ENCODE measurements around the gene USP24.
"Not testable (repeated sequence)": the region's sequence is repeated elsewhere in the genome, so short reads cannot be mapped to it uniquely, and the experiment has no call there.

The USP24 gene

GRCh38 chr1:55231745-55232144 lies 16.6 kb upstream of the USP24 start:
- no peak for FAIRE-seq

DNA sequence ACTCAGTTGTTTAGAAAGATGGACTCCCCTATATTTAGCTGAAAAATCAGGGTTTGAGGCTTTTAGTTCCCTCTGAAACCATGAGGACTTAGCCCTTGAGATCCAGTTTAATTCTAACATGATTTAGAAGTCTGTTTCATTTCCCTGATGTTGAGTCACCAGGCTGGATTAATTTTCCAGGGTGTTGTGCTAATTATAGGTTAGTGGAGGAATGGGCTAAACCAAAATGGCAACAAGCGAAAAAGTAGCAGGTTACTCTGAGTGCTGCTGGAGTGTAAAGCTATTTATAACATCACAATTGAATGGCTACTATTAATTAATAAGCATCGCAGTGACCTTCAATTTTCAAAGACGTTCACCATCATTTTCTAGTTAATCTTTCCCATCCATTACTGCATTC lies 15.5 kb upstream of the USP24 start:
- no peak for FAIRE-seq

DNA sequence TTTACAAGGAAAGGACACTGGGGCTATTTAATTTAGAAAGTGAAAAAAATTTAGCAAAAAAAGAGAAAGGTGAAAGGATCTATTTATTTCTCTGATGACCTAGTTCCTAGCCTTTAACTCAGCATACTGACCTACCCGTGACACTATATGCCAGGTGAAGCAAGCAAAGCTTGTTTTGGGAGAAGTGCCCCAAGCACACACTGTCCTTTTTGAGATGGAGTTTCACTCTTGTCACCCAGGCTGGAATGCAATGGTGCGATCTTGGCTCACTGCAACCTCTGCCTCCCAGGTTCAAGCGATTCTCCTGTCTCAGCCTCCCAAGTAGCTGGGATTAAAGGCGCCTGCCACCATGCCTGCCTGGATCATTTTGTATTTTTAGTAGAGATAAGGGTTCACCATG lies 14.6 kb upstream of the USP24 start:
- FAIRE-seq = not testable (repeated sequence)

GRCh38 chr1:55225228-55225627 lies 10.1 kb upstream of the USP24 start:
- no peak for FAIRE-seq

DNA sequence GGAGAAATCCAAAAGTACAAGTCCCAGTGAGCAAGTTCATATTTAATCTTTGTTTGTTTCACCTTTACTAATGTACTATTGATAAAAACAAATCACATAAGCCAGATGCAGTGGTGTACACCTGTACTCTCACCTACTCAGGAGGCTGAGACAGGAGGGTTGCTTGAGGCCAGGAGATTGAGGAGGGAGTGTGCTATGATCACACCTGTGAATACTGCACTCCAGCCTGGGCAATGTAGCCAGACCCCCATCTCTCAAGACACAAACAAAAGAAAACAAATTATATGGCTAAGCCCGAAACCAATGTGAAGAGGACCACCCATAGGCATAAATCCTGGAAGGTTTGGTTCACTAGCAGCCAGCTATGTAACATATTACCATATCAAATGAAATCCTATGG lies 9.6 kb upstream of the USP24 start:
- FAIRE-seq = no peak

DNA sequence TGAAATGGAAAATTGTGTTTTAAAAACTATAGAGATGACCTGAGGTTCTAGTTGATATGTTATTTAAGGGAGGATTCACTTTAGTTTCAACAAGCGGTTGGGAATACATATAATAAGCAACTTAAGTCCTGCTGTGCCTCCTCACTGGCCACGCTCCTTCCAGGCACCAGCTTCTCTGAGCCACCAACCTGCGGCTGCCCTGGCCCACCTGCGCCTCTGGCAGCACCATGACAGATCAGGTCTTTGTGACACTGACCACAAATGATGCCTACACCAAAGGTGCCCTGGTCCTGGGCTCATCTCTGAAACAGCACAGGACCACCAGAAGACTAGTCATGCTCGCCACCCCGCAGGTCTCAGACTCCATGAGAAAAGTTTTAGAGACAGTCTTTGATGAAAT lies 7.0 kb upstream of the USP24 start:
- no peak for FAIRE-seq

DNA sequence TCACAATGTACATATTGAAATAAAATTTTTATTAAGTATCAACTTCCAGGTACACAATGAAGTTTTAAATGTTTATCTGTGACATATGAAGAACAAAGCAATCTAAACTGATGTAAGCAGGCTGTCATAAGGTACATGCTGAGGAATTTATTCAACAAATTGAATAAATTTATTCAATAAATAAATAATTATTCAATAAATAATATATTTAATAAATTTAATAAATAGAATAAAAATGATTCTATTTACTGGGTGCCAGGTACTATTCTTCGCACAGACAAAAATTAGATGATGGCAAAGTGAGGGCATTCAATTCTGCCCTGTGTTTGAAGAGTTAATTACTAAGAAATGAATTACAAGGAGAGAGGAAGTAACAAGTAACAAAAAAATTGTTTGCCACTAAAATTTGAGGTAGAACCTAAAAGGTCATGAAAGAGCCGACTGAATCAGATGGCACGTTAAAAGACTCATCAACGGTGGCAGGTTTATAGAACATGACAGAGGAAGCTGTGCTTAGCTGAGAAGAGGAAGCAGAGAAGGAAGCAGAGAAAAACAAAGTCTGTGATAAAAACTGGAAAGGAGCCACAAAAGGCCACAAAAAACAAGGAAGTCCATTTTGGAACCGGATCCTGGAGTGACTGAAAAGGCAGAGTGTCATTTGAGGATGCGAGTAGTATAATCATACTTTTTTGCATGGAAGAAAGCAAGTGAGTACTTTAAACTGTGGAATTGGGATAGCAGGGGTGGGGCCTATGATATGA lies 2.2 kb upstream of the USP24 start:
- FAIRE-seq = no peak

DNA sequence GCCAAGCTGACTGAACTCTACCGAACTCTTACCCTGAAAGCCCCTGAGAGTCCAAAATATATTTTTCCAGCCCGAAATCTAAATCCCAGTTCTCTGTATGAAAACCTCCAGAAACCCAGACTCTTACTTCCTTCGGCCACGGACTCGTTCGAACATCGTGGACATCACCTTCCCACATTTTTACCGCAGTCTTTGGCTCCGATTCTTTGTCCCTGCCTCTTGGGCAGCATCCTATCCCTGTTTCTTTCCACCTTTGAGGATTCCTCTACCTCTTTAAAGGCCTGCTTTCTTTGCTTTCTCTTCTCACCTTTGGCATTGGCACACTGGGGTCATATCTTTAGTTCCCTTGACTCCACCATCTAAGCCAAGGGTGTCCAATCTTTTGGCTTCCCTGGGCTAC lies 932 bp upstream of the USP24 start:
- no peak for FAIRE-seq

DNA sequence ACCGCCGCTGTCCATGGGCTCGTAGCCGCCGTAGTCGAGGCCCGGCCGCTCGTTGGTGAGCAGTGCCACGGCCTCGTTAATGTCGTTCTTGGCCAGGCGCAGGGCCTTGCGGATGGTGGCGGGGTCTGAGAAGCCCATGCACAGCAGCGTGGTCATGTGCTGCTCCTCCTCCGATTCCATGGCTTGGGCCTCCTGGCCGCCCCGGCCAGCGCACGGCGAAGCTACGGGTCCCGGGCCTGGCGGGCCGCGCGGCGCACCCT lies 300 bp downstream of the USP24 start:
- no peak for FAIRE-seq

- FAIRE-seq = no peak
These were observed 791 bp downstream of the USP24 start for GRCh38 chr1:55214212-55214933.

DNA sequence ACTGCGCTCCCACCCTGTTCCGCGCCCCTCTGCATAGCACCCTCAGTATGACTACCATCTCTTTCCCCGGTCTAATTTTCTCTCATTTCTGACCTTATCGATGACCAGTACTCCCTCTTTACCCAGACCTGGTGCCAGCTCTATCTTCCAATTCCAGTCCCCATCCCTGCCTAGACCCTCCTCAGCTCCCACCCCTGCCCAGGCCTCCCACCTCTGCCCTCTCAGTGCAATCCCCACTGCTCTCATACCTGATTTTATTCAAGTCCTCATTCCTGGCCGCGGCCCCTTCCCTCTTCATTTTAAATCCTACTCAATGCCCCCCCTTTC lies 1.3 kb downstream of the USP24 start:
- FAIRE-seq = no peak

GRCh38 chr1:55213151-55213884 lies 1.8 kb downstream of the USP24 start:
- no peak for FAIRE-seq

- FAIRE-seq = no peak
These were observed 2.6 kb downstream of the USP24 start for GRCh38 chr1:55212349-55213150.

- no peak for FAIRE-seq
These were observed 3.3 kb downstream of the USP24 start for GRCh38 chr1:55211863-55212262.

GRCh38 chr1:55210990-55211801 lies 4.0 kb downstream of the USP24 start:
- no peak for FAIRE-seq

- no peak for FAIRE-seq
These were observed 5.9 kb downstream of the USP24 start for GRCh38 chr1:55209247-55209646.

DNA sequence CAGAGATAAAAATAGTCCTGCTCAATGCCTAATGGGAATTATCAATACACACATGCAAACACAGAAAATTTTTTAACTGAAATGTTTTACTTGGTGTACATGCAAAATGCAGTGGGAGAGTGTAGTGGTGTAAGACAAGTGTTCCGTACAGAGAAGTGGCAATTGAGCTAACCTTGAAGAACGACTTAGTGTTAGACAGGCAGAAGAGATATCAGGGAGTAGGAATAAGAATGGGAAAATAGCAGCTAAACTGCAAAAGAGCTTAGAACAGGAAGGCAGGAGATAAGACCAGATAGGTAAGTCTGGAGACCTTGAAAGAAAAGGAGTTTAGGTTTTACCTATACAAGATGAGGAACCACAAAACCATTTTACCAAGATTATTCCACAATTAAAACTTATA lies 9.0 kb downstream of the USP24 start:
- no peak for FAIRE-seq

- FAIRE-seq = no peak
These were observed 10.2 kb downstream of the USP24 start for GRCh38 chr1:55204997-55205396.

DNA sequence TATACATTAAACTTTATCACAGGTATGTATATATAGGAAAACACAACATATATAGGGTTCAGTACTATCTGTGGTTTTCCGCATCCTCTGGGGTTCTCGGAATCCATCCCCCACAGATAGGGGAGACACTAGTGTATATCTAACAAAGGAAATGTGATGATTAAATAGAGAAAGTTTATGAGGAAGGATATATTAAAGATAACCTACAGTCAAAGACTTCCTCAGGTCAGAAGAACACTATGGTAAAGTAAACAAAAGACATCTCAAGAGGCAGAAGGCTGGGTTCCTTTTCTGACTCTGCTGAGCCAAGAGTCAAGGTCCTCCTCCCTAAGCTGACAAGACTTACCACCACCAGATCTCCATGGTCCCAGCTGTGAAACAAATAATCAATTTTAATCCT lies 12.1 kb downstream of the USP24 start:
- no peak for FAIRE-seq

DNA sequence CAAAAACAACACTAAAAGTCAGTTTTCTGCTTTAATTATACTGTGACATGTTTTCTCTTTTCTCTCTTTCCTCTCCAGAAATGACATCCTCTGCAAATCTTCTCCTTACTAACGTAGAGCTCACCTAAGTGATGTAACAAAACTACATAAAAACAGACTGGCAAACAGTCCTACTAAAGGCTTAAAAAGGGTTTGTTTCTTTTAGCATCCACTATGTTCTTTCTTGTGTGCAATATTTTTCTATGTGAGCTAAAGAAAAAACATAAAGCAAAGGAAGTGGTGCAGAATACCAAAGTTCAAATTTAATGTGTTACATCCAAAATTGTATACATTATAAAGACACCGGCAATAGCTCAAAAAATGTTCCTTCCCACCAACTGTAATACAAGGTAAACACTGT lies 14.5 kb downstream of the USP24 start:
- no peak for FAIRE-seq

DNA sequence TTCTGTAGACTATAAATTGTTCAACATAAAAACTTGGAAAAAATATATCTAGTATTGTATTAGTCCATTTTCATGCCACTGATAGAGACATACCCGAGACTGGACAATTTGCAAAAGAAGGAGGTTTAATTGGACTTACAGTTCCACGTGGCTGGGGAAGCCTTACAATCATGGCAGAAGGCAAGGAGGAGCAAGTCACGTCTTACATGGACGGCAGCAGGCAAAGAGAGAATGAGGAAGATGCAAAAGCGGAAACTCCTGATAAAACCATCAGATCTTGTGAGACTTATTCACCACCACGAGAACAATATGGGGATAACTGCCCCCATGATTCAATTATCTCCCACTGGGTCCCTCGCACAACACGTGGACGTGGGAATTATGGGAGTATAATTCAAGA lies 15.4 kb downstream of the USP24 start:
- FAIRE-seq = not testable (repeated sequence)

GRCh38 chr1:55198044-55198443 lies 17.1 kb downstream of the USP24 start:
- FAIRE-seq = no peak

GRCh38 chr1:55197099-55197498 lies 18.1 kb downstream of the USP24 start:
- FAIRE-seq = no peak

Measured in TTC549 (cell line).